GM21381 (cell line): ENCODE results near the gene NPTX1.
"Not testable (repeated sequence)": the region's sequence is repeated elsewhere in the genome, so short reads cannot be mapped to it uniquely, and the experiment has no call there.

ENCODE experiments used
- ATAC-seq: cut with Tn5 transposase; IDR thresholded peaks from one replicate; pipeline ENCODE4 v1.9.1; 2021; ENCODE audit warnings: mild to moderate bottlenecking, moderate library complexity; ENCODE audit not compliant: unreplicated experiment

Gene NPTX1

GRCh38 chr17:80475910-80476876 lies at the start of gene NPTX1:
TSS of gene NPTX1 (minus strand) at chr17:80476607. CDS start at chr17:80476446, 161 bp downstream.
- no peak for ATAC-seq

- no peak for ATAC-seq
Observed at GRCh38 chr17:80523956-80524712, 47.7 kb upstream of the NPTX1 start.

GRCh38 chr17:80523054-80523744 lies 46.8 kb upstream of the NPTX1 start:
- ATAC-seq, result no peak

- no peak for ATAC-seq
Observed at GRCh38 chr17:80520810-80521455, 44.5 kb upstream of the NPTX1 start.

GRCh38 chr17:80519091-80519781 lies 42.8 kb upstream of the NPTX1 start:
- ATAC-seq, result no peak

GRCh38 chr17:80518392-80518791 lies 42.0 kb upstream of the NPTX1 start:
- no peak for ATAC-seq

GRCh38 chr17:80517641-80518040 lies 41.2 kb upstream of the NPTX1 start:
- no peak for ATAC-seq

GRCh38 chr17:80516171-80516932 lies 39.9 kb upstream of the NPTX1 start:
- ATAC-seq, result no peak

- ATAC-seq, result no peak
Observed at GRCh38 chr17:80513892-80514291, 37.5 kb upstream of the NPTX1 start.

GRCh38 chr17:80513201-80513600 lies 36.8 kb upstream of the NPTX1 start:
- ATAC-seq, result no peak

GRCh38 chr17:80512233-80512632 lies 35.8 kb upstream of the NPTX1 start:
- no peak for ATAC-seq

GRCh38 chr17:80511222-80512180 lies 35.1 kb upstream of the NPTX1 start:
- no peak for ATAC-seq

GRCh38 chr17:80510772-80511171 lies 34.4 kb upstream of the NPTX1 start:
- ATAC-seq, result no peak

GRCh38 chr17:80510132-80510531 lies 33.7 kb upstream of the NPTX1 start:
- ATAC-seq, result no peak

GRCh38 chr17:80509311-80509710 lies 32.9 kb upstream of the NPTX1 start:
- no peak for ATAC-seq

- no peak for ATAC-seq
Observed at GRCh38 chr17:80507965-80508364, 31.6 kb upstream of the NPTX1 start.

GRCh38 chr17:80507177-80507576 lies 30.8 kb upstream of the NPTX1 start:
- ATAC-seq, result not testable (repeated sequence)

GRCh38 chr17:80504686-80505413 lies 28.4 kb upstream of the NPTX1 start:
- no peak for ATAC-seq
